ACHN (cell line): Measurements from ENCODE around the gene SLC41A3.
A peak's percentile ranks its signal among the peaks of the same experiment; 100 is the strongest.
"Not testable (repeated sequence)": the region's sequence is repeated elsewhere in the genome, so short reads cannot be mapped to it uniquely, and the experiment has no call there.

Experiments
- DNase-seq: peaks from one replicate; pipeline ENCODE4 v3.0.0-alpha.2; 2015
- in situ Hi-C: cut with HindIII; loops from 2 replicates; pipeline ENCODE4 v1.10.0; 2017; ENCODE audit warnings: low sequenced_read_pairs, low pct_ligation_motif_present, low pct_unique_long_range_greater_than_20kb

SLC41A3 gene

GRCh38 chr3:125990253-125990970, 93.5 kb downstream of the SLC41A3 start:
- in situ Hi-C loops: no loop called here
- DNase-seq: no peak

- not testable (repeated sequence) for DNase-seq
Measured at GRCh38 chr3:125984951-125985350, 99.0 kb downstream of the SLC41A3 start.

GRCh38 chr3:125977104-125977503, 106.8 kb downstream of the SLC41A3 start:
- in situ Hi-C loops, DNase-seq: not testable (repeated sequence)

More at GRCh38 chr3:125984951-125985350, 99.0 kb downstream of the SLC41A3 start:
- in situ Hi-C loops: not testable (repeated sequence)

GRCh38 chr3:125976003-125976390, 107.9 kb downstream of the SLC41A3 start:
- DNase-seq, in situ Hi-C loops: not testable (repeated sequence)

GRCh38 chr3:125975245-125976002, 108.5 kb downstream of the SLC41A3 start:
- in situ Hi-C loops, DNase-seq: not testable (repeated sequence)

GRCh38 chr3:125971997-125972944, 111.7 kb downstream of the SLC41A3 start:
- DNase-seq: peak; percentile 27
- in situ Hi-C loops: not testable (repeated sequence)

GRCh38 chr3:125968701-125969592, 115.0 kb downstream of the SLC41A3 start, which contains the start of gene ROPN1B:
TSS of gene ROPN1B (plus strand) at chr3:125969178. CDS start at chr3:125972055, 2,877 bp downstream.
- DNase-seq, in situ Hi-C loops: not testable (repeated sequence)

- in situ Hi-C loops, DNase-seq: not testable (repeated sequence)
Measured at GRCh38 chr3:125968121-125968520, 115.8 kb downstream of the SLC41A3 start.

- no peak for DNase-seq
- in situ Hi-C loops: no loop called here
Measured at GRCh38 chr3:125967156-125967555, 116.8 kb downstream of the SLC41A3 start.

- no peak for DNase-seq
- in situ Hi-C loops: no loop called here
Measured at GRCh38 chr3:125965505-125965904, 118.4 kb downstream of the SLC41A3 start.

- DNase-seq, in situ Hi-C loops: not testable (repeated sequence)
Measured at GRCh38 chr3:125963834-125964233, 120.1 kb downstream of the SLC41A3 start.

GRCh38 chr3:125961289-125961589, 122.7 kb downstream of the SLC41A3 start:
- DNase-seq: no peak
- in situ Hi-C loops: no loop called here

GRCh38 chr3:125960456-125961288, 123.3 kb downstream of the SLC41A3 start:
- no peak for DNase-seq
- in situ Hi-C loops: no loop called here

- in situ Hi-C loops: no loop called here
- DNase-seq: no peak
Measured at GRCh38 chr3:125960066-125960424, 123.9 kb downstream of the SLC41A3 start.

- in situ Hi-C loops: no loop called here
- no peak for DNase-seq
Measured at GRCh38 chr3:125959317-125960065, 124.4 kb downstream of the SLC41A3 start.

- no peak for DNase-seq
- in situ Hi-C loops: no loop called here
Measured at GRCh38 chr3:125958511-125959316, 125.2 kb downstream of the SLC41A3 start.
